GM18502 (cell line): ENCODE data around the gene UPK1A.
A peak's percentile ranks its signal among the peaks of the same experiment; 100 is the strongest.

Experiments
- ATAC-seq: cut with Tn5 transposase; IDR thresholded peaks from one replicate; pipeline ENCODE4 v1.9.1; 2021; ENCODE audit warnings: mild to moderate bottlenecking; ENCODE audit not compliant: unreplicated experiment, poor library complexity

The UPK1A gene

DNA sequence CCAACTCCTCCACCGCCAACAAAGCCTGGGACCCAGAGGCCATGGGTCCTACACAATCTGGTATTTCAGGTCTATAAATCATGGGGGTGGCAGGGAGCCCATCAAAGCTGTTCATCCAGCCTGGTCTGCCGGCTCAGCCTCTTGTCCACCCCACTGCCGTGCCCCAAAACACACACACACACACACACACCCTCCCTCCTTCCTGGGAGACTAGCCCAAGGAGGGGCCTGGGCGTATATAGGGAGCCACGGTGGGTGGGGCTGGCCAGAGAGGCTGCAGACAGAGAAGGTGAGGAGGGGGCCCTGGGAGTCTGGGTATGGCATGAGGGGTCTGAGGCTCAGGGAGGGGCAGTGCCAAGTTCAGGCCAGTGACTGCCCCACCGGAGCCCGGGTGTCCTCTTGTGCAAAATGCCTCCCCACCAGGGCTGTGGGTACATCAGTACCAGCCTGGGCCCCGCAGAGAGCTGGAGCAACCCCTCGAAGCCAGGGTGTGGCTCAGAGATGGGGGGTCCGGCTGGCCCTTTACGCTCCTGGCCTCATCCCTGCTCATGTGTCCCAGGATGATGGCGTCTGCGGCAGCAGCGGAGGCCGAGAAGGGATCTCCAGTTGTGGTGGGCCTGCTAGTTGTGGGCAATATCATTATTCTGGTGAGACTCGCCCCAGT is at the start of gene UPK1A:
UPK1A (plus strand) TSS at position 267 of the 663 bp plus-strand sequence; CDS start at position 563, 296 bp downstream.
- ATAC-seq, result no peak

DNA sequence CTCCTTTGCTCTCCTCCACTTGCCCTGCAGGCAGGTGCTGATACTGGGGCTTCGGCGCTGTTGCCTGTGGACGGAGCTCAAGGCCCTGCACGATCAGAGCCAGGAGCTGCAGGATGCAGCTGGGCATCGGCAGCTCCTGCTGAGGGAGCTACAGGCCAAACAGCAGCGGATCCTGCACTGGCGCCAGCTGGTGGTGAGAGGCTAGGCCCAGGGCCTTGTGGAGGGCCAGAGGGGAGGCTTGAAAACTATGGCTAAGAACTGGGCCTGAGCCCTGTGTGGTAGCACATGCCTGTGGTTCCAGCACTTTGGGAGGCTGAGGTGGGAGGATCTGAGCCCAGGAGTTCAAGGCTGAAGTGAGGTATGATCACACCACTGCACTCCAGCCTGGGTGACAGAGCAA is 47.5 kb upstream of the UPK1A start:
- ATAC-seq, result no peak

DNA sequence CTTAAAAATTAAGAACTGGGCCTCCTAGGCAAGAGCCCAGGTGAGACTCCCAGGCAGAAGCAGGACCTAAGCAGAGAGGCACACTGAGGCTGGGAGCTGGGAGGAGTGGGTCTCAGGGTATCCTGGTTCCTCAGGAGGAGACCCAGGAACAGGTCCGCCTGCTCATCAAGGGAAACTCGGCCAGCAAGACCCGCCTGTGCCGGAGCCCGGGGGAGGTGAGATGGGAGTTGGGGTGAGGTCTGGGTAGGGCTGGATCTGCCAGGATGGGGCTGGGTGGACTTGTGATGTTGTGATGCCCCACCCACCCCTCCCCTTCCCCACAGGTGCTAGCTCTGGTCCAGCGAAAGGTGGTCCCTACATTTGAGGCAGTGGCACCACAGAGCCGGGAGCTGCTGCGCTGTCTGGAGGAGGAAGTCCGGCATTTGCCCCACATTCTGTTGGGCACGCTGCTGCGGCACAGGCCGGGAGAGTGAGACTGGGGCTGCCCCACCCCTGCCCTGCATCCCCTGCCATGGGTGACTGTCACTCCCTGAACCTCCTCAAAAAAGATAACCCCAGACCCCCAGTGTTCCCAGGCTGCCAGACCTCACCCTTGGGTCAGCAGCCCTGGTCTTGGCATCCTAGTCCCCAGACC is 46.9 kb upstream of the UPK1A start:
- ATAC-seq, result no peak

GRCh38 chr19:35620001-35620400 is 46.3 kb upstream of the UPK1A start:
- no peak for ATAC-seq

DNA sequence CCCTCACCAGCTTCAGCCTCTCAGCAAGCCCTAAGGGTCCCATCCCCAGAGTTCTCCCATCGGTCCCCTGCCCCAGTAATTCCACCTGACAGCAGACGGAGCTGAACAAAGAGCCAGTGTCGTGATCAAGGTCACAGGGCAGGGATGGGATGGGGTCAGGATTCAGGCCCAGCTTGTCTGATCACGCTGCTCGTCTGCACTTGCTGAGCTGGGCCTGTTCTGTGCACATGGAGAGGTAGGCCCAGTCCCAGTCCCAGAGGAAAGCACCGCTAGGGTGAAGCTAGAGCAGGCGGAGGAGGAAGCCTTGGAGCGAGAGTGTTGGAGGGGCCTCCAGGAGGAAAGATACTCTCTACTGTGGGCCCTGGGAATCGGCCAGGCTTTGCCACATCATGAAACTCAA is 44.6 kb upstream of the UPK1A start:
- ATAC-seq, result no peak

DNA sequence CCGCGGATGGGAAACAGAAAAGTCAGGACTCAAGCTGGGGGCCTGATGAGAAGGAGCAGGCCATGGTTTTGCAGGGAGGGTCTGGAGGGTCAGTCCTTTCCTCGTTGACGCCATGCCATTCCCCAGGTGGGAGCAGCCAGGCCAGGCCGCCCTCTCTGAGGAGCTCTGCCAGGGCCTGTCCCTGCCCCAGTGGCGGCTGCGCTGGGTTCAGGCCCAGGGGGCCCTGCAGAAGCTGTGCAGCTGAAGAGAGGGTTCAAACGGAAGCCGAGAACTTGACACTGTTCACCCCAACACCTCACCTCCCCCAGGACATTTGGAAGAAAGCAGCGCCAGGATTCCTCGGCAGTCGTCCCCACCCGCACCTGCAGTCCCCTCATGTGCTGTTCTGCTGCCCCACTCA is 43.6 kb upstream of the UPK1A start:
- ATAC-seq, result no peak

DNA sequence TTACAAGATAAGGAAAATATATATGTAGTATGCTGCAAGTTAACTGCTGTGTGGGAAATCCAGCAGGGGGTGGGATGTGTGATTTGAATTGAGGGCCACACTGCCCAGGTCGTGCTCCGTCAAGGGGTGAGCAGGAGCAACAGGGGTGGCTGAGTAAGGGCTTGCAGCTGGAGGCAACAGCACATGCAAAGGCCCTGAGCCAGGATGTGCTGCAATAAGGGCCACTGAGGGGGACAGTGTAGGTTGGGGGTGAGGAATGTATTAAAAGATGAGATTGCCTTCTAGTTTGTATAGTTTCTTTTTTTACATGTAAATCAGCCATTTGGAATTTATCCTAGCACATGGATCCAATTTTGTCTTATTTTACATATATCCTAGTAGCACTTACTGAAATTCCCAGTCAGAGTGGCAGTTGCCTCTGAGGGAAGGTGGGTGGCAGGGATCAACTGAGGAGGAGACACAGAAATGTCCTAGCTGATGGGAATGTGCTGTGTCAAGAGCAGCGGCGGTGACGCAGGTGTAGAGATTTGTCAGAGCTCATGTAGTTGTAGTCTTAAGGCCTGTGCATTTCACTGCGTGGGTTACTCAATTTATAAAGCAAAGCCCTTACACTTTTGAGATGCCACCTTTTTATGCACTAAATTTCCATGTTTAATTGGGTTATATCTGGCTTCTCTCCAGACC is 42.8 kb upstream of the UPK1A start:
- no peak for ATAC-seq

- no peak for ATAC-seq
Observed at GRCh38 chr19:35628264-35628564, 38.1 kb upstream of the UPK1A start.

DNA sequence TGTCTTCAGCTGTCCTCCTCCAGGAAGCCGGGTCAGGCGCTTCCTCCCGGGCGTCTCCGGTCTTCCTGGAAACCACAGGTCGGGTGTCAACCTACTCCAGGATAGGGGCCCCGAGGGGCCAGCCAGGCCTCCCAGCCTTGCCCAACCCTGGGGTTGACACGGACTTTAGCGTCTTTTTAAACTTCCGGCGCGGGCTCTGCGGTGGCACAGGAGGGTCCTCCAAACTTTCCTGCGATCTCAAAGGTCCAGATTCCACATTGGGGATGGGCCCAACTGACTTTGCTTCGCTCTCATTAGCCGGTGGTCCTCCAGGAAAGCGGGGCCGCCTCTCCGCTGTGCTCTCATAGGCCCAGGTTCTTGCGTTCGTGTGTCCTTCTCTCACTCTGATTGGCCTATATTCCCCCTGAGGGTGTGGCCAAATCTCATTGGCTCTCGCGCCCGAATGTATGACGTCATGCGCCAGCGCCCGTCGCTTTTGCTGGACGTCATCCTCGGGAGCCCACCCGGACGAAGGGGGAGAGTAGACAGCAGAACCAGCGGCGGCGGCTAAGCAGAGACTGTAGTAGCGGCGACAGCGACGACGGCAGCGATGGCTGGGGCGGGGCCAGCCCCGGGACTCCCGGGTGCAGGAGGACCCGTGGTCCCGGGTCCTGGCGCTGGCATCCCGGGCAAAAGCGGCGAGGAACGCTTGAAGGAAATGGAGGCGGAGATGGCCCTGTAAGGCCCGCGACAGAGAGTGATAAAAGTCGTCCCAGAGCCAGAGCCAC is 37.6 kb upstream of the UPK1A start, which contains the start of gene RBM42:
RBM42 (plus strand) TSS at position 472 of the 767 bp plus-strand sequence; CDS start at position 590, 118 bp downstream.
- ATAC-seq, result peak; percentile 96

- peak; percentile 5 for ATAC-seq
Observed at GRCh38 chr19:35629332-35629633, 37.0 kb upstream of the UPK1A start.

- ATAC-seq, result no peak
Observed at GRCh38 chr19:35633727-35634440, 32.4 kb upstream of the UPK1A start.

DNA sequence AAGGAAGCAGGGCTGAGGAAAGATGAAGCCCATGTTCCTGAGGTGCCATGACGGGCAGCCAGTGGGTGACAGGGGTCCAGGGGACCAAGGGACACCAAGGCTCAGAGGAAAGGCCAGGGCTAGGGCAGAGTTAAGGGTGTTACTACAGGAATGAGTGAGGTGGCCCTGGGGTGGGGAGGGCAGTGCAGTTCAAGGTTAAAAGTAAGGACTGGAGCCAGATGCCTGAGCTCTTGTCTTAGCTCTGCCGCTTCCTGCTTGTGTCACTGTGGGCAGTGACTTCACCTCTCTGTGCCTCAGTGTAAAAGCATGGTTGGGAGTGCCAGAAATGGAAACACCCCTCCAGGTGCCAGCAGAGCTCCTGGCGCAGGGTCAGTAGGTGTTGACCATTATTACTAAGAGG is 29.7 kb upstream of the UPK1A start:
- no peak for ATAC-seq

- no peak for ATAC-seq
Observed at GRCh38 chr19:35637165-35637564, 29.2 kb upstream of the UPK1A start.

DNA sequence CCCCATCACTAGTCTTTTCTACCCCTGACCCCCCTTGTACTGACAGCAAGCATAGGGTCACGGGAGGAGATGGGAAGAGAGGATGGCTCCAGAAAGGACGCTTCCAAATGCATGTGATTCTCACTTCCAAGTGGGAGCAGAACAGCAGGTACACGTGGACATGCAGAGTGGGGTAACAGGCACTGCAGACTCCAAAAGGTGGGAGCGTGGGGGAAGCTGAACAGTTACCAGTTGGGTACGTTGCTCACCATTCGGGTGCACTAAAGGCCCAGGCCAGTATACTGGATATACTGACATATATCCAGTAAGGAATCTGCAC is 27.0 kb upstream of the UPK1A start:
- no peak for ATAC-seq

DNA sequence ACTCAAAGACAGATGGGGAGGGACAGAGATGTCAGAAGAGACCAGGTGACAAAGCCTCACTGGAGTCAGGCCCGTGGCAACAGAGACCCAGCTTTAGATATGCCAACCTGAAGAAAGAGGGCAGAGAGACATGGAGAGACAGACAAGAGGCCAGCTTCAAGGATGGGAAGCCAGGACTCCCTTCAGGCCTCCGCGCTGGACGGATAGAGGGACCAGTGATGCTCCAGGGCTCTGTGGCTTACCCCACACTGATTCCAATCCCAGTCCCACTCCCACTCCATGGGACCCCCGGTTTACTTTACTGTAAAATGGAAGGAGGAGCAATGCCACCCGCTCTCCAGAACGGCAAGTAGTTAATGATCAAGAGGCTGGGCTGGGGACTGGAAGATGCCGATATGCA is 26.5 kb upstream of the UPK1A start:
- ATAC-seq, result no peak

DNA sequence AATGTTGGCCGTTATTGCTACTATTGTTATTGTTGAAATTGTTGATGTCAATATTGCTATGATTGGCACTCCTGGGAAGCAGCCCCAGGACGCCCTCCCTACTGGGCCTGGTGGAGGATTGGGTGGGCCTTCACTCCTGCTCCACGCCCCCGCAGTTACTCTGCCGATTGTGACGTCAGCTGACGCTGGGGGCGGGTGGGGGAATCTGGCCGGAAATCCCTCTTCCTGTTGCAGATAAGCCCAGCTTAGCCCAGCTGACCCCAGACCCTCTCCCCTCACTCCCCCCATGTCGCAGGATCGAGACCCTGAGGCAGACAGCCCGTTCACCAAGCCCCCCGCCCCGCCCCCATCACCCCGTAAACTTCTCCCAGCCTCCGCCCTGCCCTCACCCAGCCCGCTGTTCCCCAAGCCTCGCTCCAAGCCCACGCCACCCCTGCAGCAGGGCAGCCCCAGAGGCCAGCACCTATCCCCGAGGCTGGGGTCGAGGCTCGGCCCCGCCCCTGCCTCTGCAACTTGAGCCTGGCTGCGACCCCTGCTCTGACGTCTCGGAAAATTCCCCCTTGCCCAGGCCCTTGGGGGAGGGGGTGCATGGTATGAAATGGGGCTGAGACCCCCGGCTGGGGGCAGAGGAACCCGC is 24.7 kb upstream of the UPK1A start, which contains the start of gene ETV2:
ETV2 (plus strand) TSS at position 231 of the 637 bp plus-strand sequence. CDS start 716 bp downstream, outside the sequence.
- no peak for ATAC-seq

GRCh38 chr19:35642312-35642711 is 24.0 kb upstream of the UPK1A start:
- no peak for ATAC-seq

- no peak for ATAC-seq
Observed at GRCh38 chr19:35642798-35643254, 23.5 kb upstream of the UPK1A start.

GRCh38 chr19:35643255-35644205 is 22.8 kb upstream of the UPK1A start:
- peak; percentile 41 for ATAC-seq
